K562 (cell line): Measurements from ENCODE around the gene C6orf47. TPM values are rescaled to one million over a fixed set of nuclear protein-coding genes. Genes with fewer than 3 reads are reported as not detected.

ENCODE experiments used
- COPS2 ChIP-seq: fragments of 450-650 bp; conservative IDR thresholded peaks from 2 replicates; pipeline ENCODE4 v1.6.1; 2016; ENCODE audit warnings: mild to moderate bottlenecking, moderate library complexity
- CTBP1 ChIP-seq: fragments of 450-650 bp; IDR thresholded peaks from 2 replicates; pipeline ENCODE4 v1.6.1; 2016; ENCODE audit warnings: borderline replicate concordance
- CUX1 ChIP-seq: fragments of 200-800 bp; sonication (Bioruptor generic); IDR thresholded peaks from 2 replicates; pipeline ENCODE4 v1.6.1; 2016; ENCODE audit warnings: missing genetic modification characterization, missing compliant biosample characterization
- ELF2 ChIP-seq: fragments of 250-450 bp; sonication (Bioruptor Pico); IDR thresholded peaks from 2 replicates; pipeline ENCODE4 v1.5.0; 2021; ENCODE audit warnings: mild to moderate bottlenecking
- FOXK1 ChIP-seq: sonication (generic); formaldehyde crosslinking; IDR thresholded peaks from 2 replicates; pipeline ENCODE4 v1.8.0; 2022; ENCODE audit warnings: missing genetic modification reagents, mild to moderate bottlenecking, borderline replicate concordance
- NEUROD1 ChIP-seq: fragments of 150-350 bp; IDR thresholded peaks from 2 replicates; pipeline ENCODE4 v1.6.1; 2014; ENCODE audit warnings: borderline replicate concordance, low read length, low read depth; ENCODE audit not compliant: partially characterized antibody
- NFIX ChIP-seq: fragments of 250-450 bp; sonication (Bioruptor Pico); IDR thresholded peaks from 2 replicates; pipeline ENCODE4 v1.4.0; 2020; ENCODE audit warnings: low read depth, mild to moderate bottlenecking, moderate library complexity
- SRSF9 ChIP-seq: fragments of 200-400 bp; formaldehyde crosslinking; IDR thresholded peaks from 2 replicates; pipeline ENCODE4 v1.6.1; 2017; ENCODE audit warnings: low read depth, low read length, borderline replicate concordance
- TAF9B ChIP-seq: fragments of 450-650 bp; IDR thresholded peaks from 2 replicates; pipeline ENCODE4 v1.6.1; 2018; ENCODE audit warnings: mild to moderate bottlenecking; ENCODE audit not compliant: partially characterized antibody
- ZC3H4 ChIP-seq: sonication (generic); formaldehyde crosslinking; IDR thresholded peaks from 2 replicates; pipeline ENCODE4 v1.9.0; 2021; ENCODE audit warnings: missing genetic modification reagents, borderline replicate concordance
- ZKSCAN8 ChIP-seq: fragments of 200-800 bp; sonication (Bioruptor generic); IDR thresholded peaks from 2 replicates; pipeline ENCODE4 v1.6.1; 2016; ENCODE audit warnings: missing genetic modification characterization, missing compliant biosample characterization
- ZNF696 ChIP-seq: fragments of 250-450 bp; sonication (Bioruptor Pico); conservative IDR thresholded peaks from 2 replicates; pipeline ENCODE4 v1.4.0; 2020; ENCODE audit warnings: mild to moderate bottlenecking, moderate library complexity
- polyA plus RNA-seq, 8 experiments: library from polyadenylated mRNA; depleted of rRNA in 4 of 8; stranded (reverse) in 5 of 8; unstranded in 3 of 8; fragments of >200 nt; fragmentation: Nextera tagmentation in 2 of 8; fragmentation: Illumina TruSeq in 1 of 8; extraction: Ambion mirVana in 2 of 8; extraction: Trizol in 1 of 8; gene quantifications; 2 replicates each; pipeline versions ENCODE4 v1.2.1 to v1.2.3, GENCODE V29; 2011 to 2014; ENCODE audit warnings: inconsistent platforms in 1 of 8, missing spikeins in 1 of 8
- total RNA-seq, 7 experiments: library from RNA; depleted of rRNA in 6 of 7; stranded (reverse); fragments of >200 nt in 6 of 7; fragmentation: Illumina TruSeq in 2 of 7; extraction: Trizol in 2 of 7; gene quantifications; 2 replicates each; pipeline versions ENCODE4 v1.2.1 to v1.2.3, GENCODE V29; 2011 to 2021; ENCODE audit warnings: low replicate concordance in 1 of 7
- TF ChIP-seq, protein P1 (sequence below), 2 experiments: fragments of 450-650 bp; formaldehyde crosslinking in 1 of 2; IDR thresholded peaks; 2 replicates each; pipeline versions ENCODE4 v1.4.0 to v1.6.1; 2014 to 2020; ENCODE audit warnings: mild to moderate bottlenecking in 2 of 2, borderline replicate concordance in 1 of 2, low read depth in 1 of 2

C6orf47 gene
- total and polyA plus RNA-seq, 9 of the 15 experiments (the other 6 are each of a cell fraction or from before 2014, with no cell fraction given), result 0.14 to 43.8 (median 27.0) TPM

- TF ChIP-seq, protein P1, sequence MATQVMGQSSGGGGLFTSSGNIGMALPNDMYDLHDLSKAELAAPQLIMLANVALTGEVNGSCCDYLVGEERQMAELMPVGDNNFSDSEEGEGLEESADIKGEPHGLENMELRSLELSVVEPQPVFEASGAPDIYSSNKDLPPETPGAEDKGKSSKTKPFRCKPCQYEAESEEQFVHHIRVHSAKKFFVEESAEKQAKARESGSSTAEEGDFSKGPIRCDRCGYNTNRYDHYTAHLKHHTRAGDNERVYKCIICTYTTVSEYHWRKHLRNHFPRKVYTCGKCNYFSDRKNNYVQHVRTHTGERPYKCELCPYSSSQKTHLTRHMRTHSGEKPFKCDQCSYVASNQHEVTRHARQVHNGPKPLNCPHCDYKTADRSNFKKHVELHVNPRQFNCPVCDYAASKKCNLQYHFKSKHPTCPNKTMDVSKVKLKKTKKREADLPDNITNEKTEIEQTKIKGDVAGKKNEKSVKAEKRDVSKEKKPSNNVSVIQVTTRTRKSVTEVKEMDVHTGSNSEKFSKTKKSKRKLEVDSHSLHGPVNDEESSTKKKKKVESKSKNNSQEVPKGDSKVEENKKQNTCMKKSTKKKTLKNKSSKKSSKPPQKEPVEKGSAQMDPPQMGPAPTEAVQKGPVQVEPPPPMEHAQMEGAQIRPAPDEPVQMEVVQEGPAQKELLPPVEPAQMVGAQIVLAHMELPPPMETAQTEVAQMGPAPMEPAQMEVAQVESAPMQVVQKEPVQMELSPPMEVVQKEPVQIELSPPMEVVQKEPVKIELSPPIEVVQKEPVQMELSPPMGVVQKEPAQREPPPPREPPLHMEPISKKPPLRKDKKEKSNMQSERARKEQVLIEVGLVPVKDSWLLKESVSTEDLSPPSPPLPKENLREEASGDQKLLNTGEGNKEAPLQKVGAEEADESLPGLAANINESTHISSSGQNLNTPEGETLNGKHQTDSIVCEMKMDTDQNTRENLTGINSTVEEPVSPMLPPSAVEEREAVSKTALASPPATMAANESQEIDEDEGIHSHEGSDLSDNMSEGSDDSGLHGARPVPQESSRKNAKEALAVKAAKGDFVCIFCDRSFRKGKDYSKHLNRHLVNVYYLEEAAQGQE (IDR thresholded peaks at IDR 0.05; ENCODE audit: borderline replicate concordance), result peak; percentile 59; the same call in 1 of the 2 replicates
- TF ChIP-seq, protein P1 (CRISPR knock-in tag; IDR thresholded peaks at IDR 0.05; ENCODE audit: low read depth), result 0 out of 2 replicates have a peak, but pooled peaks have one; percentile 8
- TF ChIP-seq CTBP1 (peak; percentile 97), NEUROD1 (peak; percentile 95), CUX1 (CRISPR knock-in tag) (no peak), COPS2 (no peak), ZKSCAN8 (CRISPR knock-in tag) (no peak), ELF2 (CRISPR knock-in tag) (no peak), ZNF696 (CRISPR knock-in tag) (no peak), ZC3H4 (peak; percentile 33; the same call in 1 of the 2 replicates), NFIX (CRISPR knock-in tag) (no peak), SRSF9 (no peak), FOXK1 (peak; percentile 56; the same call in 1 of the 2 replicates), TAF9B (no peak)
Measured at GRCh38 chr6:31690231-31691077, 29.9 kb upstream of the C6orf47 start (continued).
